HepG2 (cell line): ENCODE data around the gene RALY. TPM values are rescaled to one million over a fixed set of nuclear protein-coding genes. Genes with fewer than 3 reads are reported as not detected.

ENCODE experiments used
- ARHGAP35 ChIP-seq: sonication (generic); formaldehyde crosslinking; IDR thresholded peaks from 2 replicates; pipeline ENCODE4 v1.9.0; 2022; ENCODE audit warnings: mild to moderate bottlenecking, inconsistent platforms, moderate library complexity, missing genetic modification reagents, borderline replicate concordance
- DMAP1 ChIP-seq: IDR thresholded peaks from 2 replicates; pipeline ENCODE4 v1.6.1; 2016
- E2F1 ChIP-seq: sonication (generic); formaldehyde crosslinking; IDR thresholded peaks from 2 replicates; pipeline ENCODE4 v1.5.0; 2020; ENCODE audit warnings: missing genetic modification reagents
- ETV5 ChIP-seq: IDR thresholded peaks from 2 replicates; pipeline ENCODE4 v1.6.1; 2018; ENCODE audit warnings: missing biosample characterization, missing genetic modification reagents, inconsistent platforms, borderline replicate concordance
- HCFC1 ChIP-seq: fragments of 150-350 bp; IDR thresholded peaks from 2 replicates; pipeline ENCODE4 v1.6.1; 2014; ENCODE audit warnings: low read depth, low read length
- HNF1B ChIP-seq: sonication (generic); formaldehyde crosslinking; IDR thresholded peaks from 2 replicates; pipeline ENCODE4 v1.5.1; 2020; ENCODE audit warnings: mild to moderate bottlenecking, moderate library complexity, missing genetic modification reagents
- IKZF5 ChIP-seq: IDR thresholded peaks from 2 replicates; pipeline ENCODE4 v1.6.1; 2018; ENCODE audit warnings: missing genetic modification reagents, mild to moderate bottlenecking, missing compliant biosample characterization
- KLF6 ChIP-seq: IDR thresholded peaks from 2 replicates; pipeline ENCODE4 v1.8.0; 2016; ENCODE audit warnings: missing biosample characterization, missing genetic modification reagents
- NCOR1 ChIP-seq: fragments of 200-600 bp; sonication (generic); IDR thresholded peaks from 2 replicates; pipeline ENCODE4 v1.7.0; 2017; ENCODE audit warnings: antibody characterized with exemption, low read length, borderline replicate concordance
- PBX2 ChIP-seq: IDR thresholded peaks from 2 replicates; pipeline ENCODE4 v1.6.1; 2016; ENCODE audit warnings: control low read depth
- RFX3 ChIP-seq: IDR thresholded peaks from 2 replicates; pipeline ENCODE4 v1.6.1; 2016; ENCODE audit warnings: missing biosample characterization, missing genetic modification reagents
- SSRP1 ChIP-seq: IDR thresholded peaks from 2 replicates; pipeline ENCODE4 v1.6.1; 2016; ENCODE audit warnings: control low read depth
- TBX2 ChIP-seq: sonication (generic); formaldehyde crosslinking; IDR thresholded peaks from 2 replicates; pipeline ENCODE4 v1.5.0; 2020; ENCODE audit warnings: missing genetic modification reagents, mild to moderate bottlenecking, borderline replicate concordance
- TEF ChIP-seq: sonication (generic); formaldehyde crosslinking; IDR thresholded peaks from 2 replicates; pipeline ENCODE4 v1.5.0; 2020; ENCODE audit warnings: missing genetic modification reagents
- ZKSCAN5 ChIP-seq: sonication (generic); formaldehyde crosslinking; IDR thresholded peaks from 2 replicates; pipeline ENCODE4 v1.5.1; 2020; ENCODE audit warnings: mild to moderate bottlenecking, missing genetic modification reagents
- ZMAT5 ChIP-seq: sonication (generic); formaldehyde crosslinking; IDR thresholded peaks from 2 replicates; pipeline ENCODE4 v1.5.0; 2020; ENCODE audit warnings: mild to moderate bottlenecking, low read depth, missing genetic modification reagents, borderline replicate concordance
- ZNF124 ChIP-seq: sonication (generic); formaldehyde crosslinking; IDR thresholded peaks from 2 replicates; pipeline ENCODE4 v1.4.0; 2020; ENCODE audit warnings: missing genetic modification reagents
- ZNF143 ChIP-seq: sonication (generic); formaldehyde crosslinking; IDR thresholded peaks from 2 replicates; pipeline ENCODE4 v1.4.0; 2020; ENCODE audit warnings: missing genetic modification reagents
- ZNF292 ChIP-seq: sonication (generic); formaldehyde crosslinking; IDR thresholded peaks from 2 replicates; pipeline ENCODE4 v1.8.1; 2022; ENCODE audit warnings: mild to moderate bottlenecking, low read depth, missing genetic modification reagents, borderline replicate concordance
- ZNF329 ChIP-seq: sonication (generic); formaldehyde crosslinking; IDR thresholded peaks from 2 replicates; pipeline ENCODE4 v1.9.0; 2021; ENCODE audit warnings: low read depth, mild to moderate bottlenecking, missing genetic modification reagents
- ZNF335 ChIP-seq: sonication (generic); formaldehyde crosslinking; IDR thresholded peaks from 2 replicates; pipeline ENCODE4 v1.4.0; 2020; ENCODE audit warnings: missing genetic modification reagents
- ZNF431 ChIP-seq: sonication (generic); formaldehyde crosslinking; IDR thresholded peaks from 2 replicates; pipeline ENCODE4 v1.9.0; 2022; ENCODE audit warnings: missing genetic modification reagents, low read depth, mild to moderate bottlenecking, borderline replicate concordance
- ZNF484 ChIP-seq: sonication (generic); formaldehyde crosslinking; IDR thresholded peaks from 2 replicates; pipeline ENCODE4 v1.5.1; 2020; ENCODE audit warnings: mild to moderate bottlenecking, low read depth, missing genetic modification reagents, borderline replicate concordance
- ZNF496 ChIP-seq: sonication (generic); formaldehyde crosslinking; IDR thresholded peaks from 2 replicates; pipeline ENCODE4 v1.8.1; 2023; ENCODE audit warnings: mild to moderate bottlenecking, moderate library complexity, missing genetic modification reagents; ENCODE audit not compliant: insufficient replicate concordance
- ZNF549 ChIP-seq: sonication (generic); formaldehyde crosslinking; IDR thresholded peaks from 2 replicates; pipeline ENCODE4 v1.5.0; 2020; ENCODE audit warnings: missing genetic modification reagents
- polyA plus RNA-seq, 8 experiments: library from polyadenylated mRNA; depleted of rRNA in 3 of 8; stranded (reverse) in 7 of 8; unstranded in 1 of 8; fragments of >200 nt; fragmentation: Illumina TruSeq in 4 of 8; extraction: Trizol in 4 of 8; gene quantifications; 2 replicates each; pipeline versions ENCODE4 v1.2.1 to v1.2.3, GENCODE V29; 2011 to 2016; ENCODE audit warnings: low read depth in 4 of 8, missing spikeins in 1 of 8, mixed read lengths in 1 of 8; ENCODE audit not compliant: insufficient read depth in 1 of 8
- total RNA-seq, 5 experiments: library from RNA; depleted of rRNA; stranded (reverse); fragments of >200 nt; fragmentation: Illumina TruSeq; extraction: Trizol; gene quantifications; 2 replicates each; pipeline ENCODE4 v1.2.3, GENCODE V29; 2016; ENCODE audit warnings: low read depth in 1 of 5

Gene RALY
- total and polyA plus RNA-seq, 2 of the 13 experiments (the other 11 are each of a cell fraction or from before 2014, with no cell fraction given) = 178 to 186 TPM

GRCh38 chr20:34004790-34005457 lies 11.2 kb downstream of the RALY start (continued):
- no peak for TF ChIP-seq ZNF329
- TF ChIP-seq ARHGAP35 (CRISPR knock-in tag) = no peak
- TF ChIP-seq RFX3 (CRISPR knock-in tag) = no peak
- peak; percentile 97 for TF ChIP-seq HNF1B
- TF ChIP-seq PBX2 (CRISPR knock-in tag) = peak; percentile 46; the same call in 1 of the 2 replicates
- TF ChIP-seq HCFC1 = no peak
- no peak for TF ChIP-seq TEF (CRISPR knock-in tag)
- no peak for TF ChIP-seq ZKSCAN5 (CRISPR knock-in tag)
- no peak for TF ChIP-seq ZMAT5 (CRISPR knock-in tag)
- TF ChIP-seq ZNF292 (CRISPR knock-in tag) = peak; percentile 57
- TF ChIP-seq SSRP1 (CRISPR knock-in tag) = peak; percentile 52; the same call in 1 of the 2 replicates
- TF ChIP-seq IKZF5 (CRISPR knock-in tag) = no peak; the same call in none of the 2 replicates
- TF ChIP-seq E2F1 = no peak
- TF ChIP-seq ETV5 (CRISPR knock-in tag) = peak; percentile 72
- TF ChIP-seq ZNF335 (CRISPR knock-in tag) = no peak
- no peak for TF ChIP-seq ZNF549 (CRISPR knock-in tag)
- peak; percentile 98 for TF ChIP-seq TBX2 (CRISPR knock-in tag)
- TF ChIP-seq NCOR1 = peak; percentile 93
- no peak for TF ChIP-seq ZNF496 (CRISPR knock-in tag)
- TF ChIP-seq KLF6 (CRISPR knock-in tag) = 0 out of 2 replicates have a peak, but pooled peaks have one; percentile 59
- TF ChIP-seq ZNF484 (CRISPR knock-in tag) = no peak
- no peak for TF ChIP-seq ZNF143 (CRISPR knock-in tag)
- TF ChIP-seq ZNF431 (CRISPR knock-in tag) = peak; percentile 20; the same call in 1 of the 2 replicates
- TF ChIP-seq ZNF124 = no peak
- TF ChIP-seq DMAP1 (CRISPR knock-in tag) = peak; percentile 22; the same call in 1 of the 2 replicates
